SK-N-SH (cell line): ENCODE results near the gene MADD. TPM values are rescaled to one million over a fixed set of nuclear protein-coding genes. Genes with fewer than 3 reads are reported as not detected.
A peak's percentile ranks its signal among the peaks of the same experiment; 100 is the strongest.
"Not testable (repeated sequence)": the region's sequence is repeated elsewhere in the genome, so short reads cannot be mapped to it uniquely, and the experiment has no call there.

ENCODE experiments used
- CTCF ChIA-PET: fragments of 300-600, 350-600 bp; formaldehyde crosslinking; extraction: SDS; loops from one replicate; lab custom pipeline; 2021; lab: Yijun Ruan, JAX
- POLR2A ChIA-PET: fragments of 350-600 bp; sonication (Branson Sonifier 250); formaldehyde crosslinking; extraction: SDS; loops from one replicate; lab custom pipeline; 2020; ENCODE audit warnings: antibody characterized with exemption, inconsistent platforms; lab: Yijun Ruan, JAX
- DNase-seq: peaks from one replicate; pipeline ENCODE4 v3.0.0; 2012
- H2AFZ ChIP-seq: fragments of 200-600 bp; sonication (generic); 2 replicates; pipeline ENCODE4 v1.8.1; 2016; ENCODE audit warnings: antibody characterized with exemption, mild to moderate bottlenecking, low read depth
- H3F3A ChIP-seq: fragments of 200-600 bp; sonication (generic); replicated peaks from 2 replicates; pipeline ENCODE3; 2016; ENCODE audit warnings: antibody characterized with exemption, mild to moderate bottlenecking; ENCODE audit not compliant: insufficient read depth
- H3K27ac ChIP-seq, 2 experiments: fragments of 200-500 bp in 1 of 2; fragments of 200-600 bp in 1 of 2; sonication (Bioruptor generic) in 1 of 2; sonication (generic), shearing (Covaris generic) in 1 of 2; 2 replicates each; pipeline versions ENCODE4 v1.5.1 to v1.6.1; 2014 to 2016; ENCODE audit warnings: low read depth in 2 of 2, inconsistent platforms in 1 of 2, low read length in 1 of 2, mild to moderate bottlenecking in 1 of 2, mixed read lengths in 1 of 2
- H3K27me3 ChIP-seq: fragments of 200-600 bp; sonication (generic), shearing (Covaris generic); 2 replicates; pipeline ENCODE4 v1.6.1; 2016; ENCODE audit warnings: mixed run types; ENCODE audit not compliant: insufficient read depth
- H3K36me3 ChIP-seq, 2 experiments: fragments of 200-500 bp in 1 of 2; fragments of 200-600 bp in 1 of 2; sonication (Bioruptor generic) in 1 of 2; sonication (generic) in 1 of 2; replicated peaks in 1 of 2; 2 replicates each; pipeline versions ENCODE3 to v1.5.1; 2014 to 2016; ENCODE audit warnings: low read length in 1 of 2, mild to moderate bottlenecking in 1 of 2; ENCODE audit not compliant: insufficient read depth in 2 of 2, control insufficient read depth in 1 of 2
- H3K4me1 ChIP-seq, 2 experiments: fragments of 200-500 bp in 1 of 2; fragments of 200-600 bp in 1 of 2; sonication (Bioruptor generic) in 1 of 2; sonication (generic), shearing (Covaris generic) in 1 of 2; 2 replicates each; pipeline versions ENCODE4 v1.5.1 to v1.6.1; 2014 to 2016; ENCODE audit warnings: low read depth in 1 of 2, low read length in 1 of 2, mixed run types in 1 of 2; ENCODE audit not compliant: insufficient read depth in 2 of 2, control insufficient read depth in 1 of 2
- H3K4me2 ChIP-seq: fragments of 200-600 bp; sonication (generic), shearing (Covaris generic); 2 replicates; pipeline ENCODE4 v1.6.1; 2017; ENCODE audit warnings: mixed run types
- H3K4me3 ChIP-seq, 2 experiments: fragments of 200-500 bp in 1 of 2; fragments of 200-600 bp in 1 of 2; sonication (Bioruptor generic) in 1 of 2; sonication (generic), shearing (Covaris generic) in 1 of 2; 2 replicates each; pipeline versions ENCODE4 v1.5.1 to v1.8.1; 2014 to 2016; ENCODE audit warnings: low read depth in 2 of 2, inconsistent platforms in 1 of 2, low read length in 1 of 2, mild to moderate bottlenecking in 1 of 2, mixed read lengths in 1 of 2, moderate library complexity in 1 of 2
- H3K79me2 ChIP-seq: fragments of 200-600 bp; sonication (generic); 2 replicates; pipeline ENCODE4 v1.8.1; 2017; ENCODE audit warnings: mild to moderate bottlenecking; ENCODE audit not compliant: insufficient read depth
- H3K9ac ChIP-seq: fragments of 200-600 bp; sonication (generic); 2 replicates; pipeline ENCODE4 v1.6.1; 2017; ENCODE audit warnings: mixed run types
- H3K9me2 ChIP-seq: fragments of 200-600 bp; sonication (generic); 2 replicates; pipeline ENCODE4 v1.6.1; 2017; ENCODE audit warnings: mixed run types
- H3K9me3 ChIP-seq: fragments of 200-600 bp; sonication (generic); 2 replicates; pipeline ENCODE4 v1.6.1; 2017; ENCODE audit warnings: mixed run types, mild to moderate bottlenecking, moderate library complexity
- H4K20me1 ChIP-seq: fragments of 200-600 bp; sonication (generic); 2 replicates; pipeline ENCODE4 v1.6.1; 2017; ENCODE audit warnings: mild to moderate bottlenecking, mixed run types; ENCODE audit not compliant: insufficient read depth
- GABPA ChIP-seq: IDR thresholded peaks from 2 replicates; pipeline ENCODE4 v1.4.0; 2012; ENCODE audit warnings: low read depth, mild to moderate bottlenecking
- GATA2 ChIP-seq: sonication (generic); formaldehyde crosslinking; IDR thresholded peaks from 2 replicates; pipeline ENCODE4 v1.5.0; 2020; ENCODE audit warnings: mild to moderate bottlenecking, missing genetic modification reagents
- MEF2A ChIP-seq: IDR thresholded peaks from 2 replicates; pipeline ENCODE4 v1.4.0; 2012; ENCODE audit warnings: low read depth, borderline replicate concordance
- POLR2AphosphoS5 ChIP-seq: IDR thresholded peaks from 2 replicates; pipeline ENCODE4 v1.6.1; 2012; ENCODE audit warnings: low read depth, low read length
- REST ChIP-seq: IDR thresholded peaks from 2 replicates; pipeline ENCODE4 v1.6.1; 2012; ENCODE audit warnings: mild to moderate bottlenecking, low read depth, low read length, moderate library complexity
- RXRA ChIP-seq: IDR thresholded peaks from 2 replicates; pipeline ENCODE4 v1.4.0; 2012; ENCODE audit warnings: low read depth, mild to moderate bottlenecking, borderline replicate concordance
- TAF1 ChIP-seq: IDR thresholded peaks from 2 replicates; pipeline ENCODE4 v1.6.1; 2012; ENCODE audit warnings: low read depth, mild to moderate bottlenecking, low read length, moderate library complexity, borderline replicate concordance
- USF1 ChIP-seq: IDR thresholded peaks from 2 replicates; pipeline ENCODE4 v1.4.0; 2012; ENCODE audit warnings: low read depth, borderline replicate concordance
- ZBTB33 ChIP-seq: IDR thresholded peaks from 2 replicates; pipeline ENCODE4 v1.4.0; 2012; ENCODE audit warnings: low read depth, borderline replicate concordance
- WGBS: methylation state at CpG from one replicate; pipeline ENCODE4 v1.1.6; 2017; ENCODE audit warnings: low lambda C conversion rate; 5-methylcytosine and 5-hydroxymethylcytosine counted together
- polyA plus RNA-seq, 3 experiments: library from polyadenylated mRNA; depleted of rRNA; stranded (reverse); fragments of >200 nt; gene quantifications; 2 replicates each; pipeline ENCODE4 v1.2.3, GENCODE V29; 2012

Gene MADD
- polyA plus RNA-seq, 1 of the 3 experiments (the other 2 are of a cell fraction), result 16.4 TPM

GRCh38 chr11:47314992-47315391 is 45.1 kb downstream of the MADD start:
- DNase-seq, result peak; percentile 18
- no peaks in the 10 kb centered on the region for H3K27me3 ChIP-seq
- H3K4me3 ChIP-seq, result no peak overlapping the region
- no peak overlapping the region for H3K9ac ChIP-seq
- no peaks in the 10 kb centered on the region for H3K4me1 ChIP-seq
- 76% methylated on average over 4 of the region's 5 CpGs for WGBS
- no peaks in the 10 kb centered on the region for H4K20me1 ChIP-seq
- H2AFZ ChIP-seq, result no peak overlapping the region
- H3K27ac ChIP-seq, result no peak overlapping the region
- no peaks in the 10 kb centered on the region for H3K9me3 ChIP-seq
- no peaks in the 10 kb centered on the region for H3K79me2 ChIP-seq
- CTCF ChIA-PET, result interaction anchor here (1.5 to 1.8 kb wide), 2 partner anchors 19 to 40 kb away, joined by 3 to 5 read pairs; no protein-coding TSS in a partner anchor
- H3F3A ChIP-seq, result no peaks in the 10 kb centered on the region
- peaks cover 31 to 42% of the 10 kb centered on the region in 2 experiments for H3K36me3 ChIP-seq
- no peaks in the 10 kb centered on the region for H3K9me2 ChIP-seq
- TF ChIP-seq ZBTB33, result no peak
- no peak for TF ChIP-seq GABPA
- TF ChIP-seq GATA2 (CRISPR knock-in tag), result no peak
- no peak for TF ChIP-seq REST
- TF ChIP-seq POLR2AphosphoS5, result no peak
- no peak for TF ChIP-seq MEF2A
- TF ChIP-seq USF1, result no peak
- TF ChIP-seq RXRA, result no peak
- TF ChIP-seq TAF1, result no peak
- TF ChIP-seq, all 33 proteins: peak for 0
- POLR2A ChIA-PET, result no interaction called here
- H3K4me2 ChIP-seq, result no peak overlapping the region

- CTCF ChIA-PET, result interaction anchor here (0.7 to 1.0 kb wide), 3 partner anchors 20 to 112 kb away, joined by 3 to 4 read pairs (median 3); no protein-coding TSS in a partner anchor
- POLR2A ChIA-PET, result not testable (repeated sequence)
- H3K36me3 ChIP-seq, result peaks cover 28 to 33% of the 10 kb centered on the region in 2 experiments
Observed at GRCh38 chr11:47316501-47316900, 46.6 kb downstream of the MADD start.

More at GRCh38 chr11:47316501-47316900, 46.6 kb downstream of the MADD start:
- not testable (repeated sequence) for H3K4me2 ChIP-seq, H4K20me1 ChIP-seq, H3K4me1 ChIP-seq, H3K27me3 ChIP-seq, H3K9ac ChIP-seq, H3K9me3 ChIP-seq, DNase-seq, H3K27ac ChIP-seq, H3K79me2 ChIP-seq, H3K4me3 ChIP-seq, H2AFZ ChIP-seq, H3F3A ChIP-seq, H3K9me2 ChIP-seq
- 99% methylated on average over 8 of the region's 8 CpGs for WGBS
